GM19240 (cell line): Measurements from ENCODE around the gene MIEF2.
"Not testable (repeated sequence)": the region's sequence is repeated elsewhere in the genome, so short reads cannot be mapped to it uniquely, and the experiment has no call there.

Experiments
- DNase-seq: peaks from one replicate; pipeline ENCODE4 v3.0.0; 2011; ENCODE audit warnings: low spot score; ENCODE audit not compliant: insufficient read length

MIEF2 gene

GRCh38 chr17:18260332-18261145, at the start of gene MIEF2:
TSS of gene MIEF2 (plus strand) at chr17:18260662. CDS start at chr17:18262721, 2,059 bp downstream.
- peak; percentile 100 for DNase-seq

GRCh38 chr17:18213666-18214270, 46.7 kb upstream of the MIEF2 start:
- no peak for DNase-seq

GRCh38 chr17:18216906-18217305, 43.6 kb upstream of the MIEF2 start:
- DNase-seq: not testable (repeated sequence)

- DNase-seq: peak; percentile 92
These were observed 42.9 kb upstream of the MIEF2 start for GRCh38 chr17:18217412-18218015.

GRCh38 chr17:18218756-18219415, 41.6 kb upstream of the MIEF2 start:
- DNase-seq: no peak

GRCh38 chr17:18224053-18224386, 36.4 kb upstream of the MIEF2 start:
- no peak for DNase-seq

GRCh38 chr17:18224387-18225120, 35.9 kb upstream of the MIEF2 start:
- DNase-seq: no peak

GRCh38 chr17:18225121-18225641, 35.3 kb upstream of the MIEF2 start, which contains the start of gene LLGL1:
TSS of gene LLGL1 (plus strand) at chr17:18225635. CDS start at chr17:18225683, 48 bp downstream.
- DNase-seq: peak; percentile 100

GRCh38 chr17:18225642-18226283, 34.7 kb upstream of the MIEF2 start:
- DNase-seq: peak; percentile 25

- no peak for DNase-seq
These were observed 34.0 kb upstream of the MIEF2 start for GRCh38 chr17:18226284-18226945.

GRCh38 chr17:18227635-18228034, 32.8 kb upstream of the MIEF2 start:
- no peak for DNase-seq

GRCh38 chr17:18228176-18228682, 32.2 kb upstream of the MIEF2 start:
- no peak for DNase-seq

- no peak for DNase-seq
These were observed 31.2 kb upstream of the MIEF2 start for GRCh38 chr17:18229254-18229653.

- DNase-seq: no peak
These were observed 30.7 kb upstream of the MIEF2 start for GRCh38 chr17:18229771-18230170.

GRCh38 chr17:18230288-18231141, 29.9 kb upstream of the MIEF2 start:
- no peak for DNase-seq

GRCh38 chr17:18231164-18231563, 29.3 kb upstream of the MIEF2 start:
- DNase-seq: no peak

GRCh38 chr17:18233803-18234518, 26.5 kb upstream of the MIEF2 start:
- DNase-seq: no peak

- no peak for DNase-seq
These were observed 25.5 kb upstream of the MIEF2 start for GRCh38 chr17:18234853-18235380.
